GM21526 (cell line): Measurements from ENCODE around the gene RAI2.
"Not testable (repeated sequence)": the region's sequence is repeated elsewhere in the genome, so short reads cannot be mapped to it uniquely, and the experiment has no call there.

ENCODE experiments used
- ATAC-seq: cut with Tn5 transposase; IDR thresholded peaks from one replicate; pipeline ENCODE4 v1.9.1; 2021; ENCODE audit warnings: moderate library complexity; ENCODE audit not compliant: unreplicated experiment, low FRiP score

Gene RAI2

DNA sequence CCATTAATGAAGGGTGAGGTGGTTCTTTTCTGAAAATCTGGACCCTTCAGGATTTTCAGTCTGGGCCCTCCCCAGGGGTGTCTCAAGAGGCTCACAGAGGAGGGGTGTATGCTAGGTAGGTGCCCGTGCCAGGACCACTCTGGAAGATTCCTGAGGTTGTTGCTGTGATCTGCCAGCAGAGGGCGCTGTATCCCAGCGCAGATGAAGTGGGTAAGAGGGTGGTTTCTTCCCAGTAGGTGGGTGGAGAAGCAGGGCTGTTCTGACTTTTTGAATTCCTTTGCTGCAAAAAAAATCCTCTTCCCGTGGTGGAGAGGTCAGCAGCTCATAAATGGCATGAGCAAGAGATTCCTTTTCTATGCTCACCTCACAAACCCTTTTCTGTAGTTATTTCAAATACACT, 72.7 kb downstream of the RAI2 start:
- no peak for ATAC-seq

DNA sequence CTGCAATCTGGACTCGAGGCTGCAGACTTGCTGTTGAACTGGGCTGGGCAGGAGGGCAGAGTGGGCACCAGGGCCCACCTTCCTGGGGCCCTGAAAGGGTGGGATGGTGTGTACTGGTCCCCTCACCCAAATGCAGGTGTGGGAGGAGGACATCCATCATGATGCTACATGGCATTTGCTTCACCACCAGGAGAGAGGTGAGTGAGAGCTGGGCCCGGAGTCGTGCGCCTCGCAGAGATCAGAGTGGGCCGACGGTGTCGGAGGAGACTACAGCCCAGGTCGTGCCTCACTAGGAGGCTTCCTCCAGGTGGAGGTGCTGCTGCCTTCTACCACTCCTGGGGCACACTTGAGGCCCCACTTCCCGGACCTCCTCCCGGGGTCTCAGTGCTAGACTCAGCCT, 73.5 kb downstream of the RAI2 start:
- no peak for ATAC-seq

DNA sequence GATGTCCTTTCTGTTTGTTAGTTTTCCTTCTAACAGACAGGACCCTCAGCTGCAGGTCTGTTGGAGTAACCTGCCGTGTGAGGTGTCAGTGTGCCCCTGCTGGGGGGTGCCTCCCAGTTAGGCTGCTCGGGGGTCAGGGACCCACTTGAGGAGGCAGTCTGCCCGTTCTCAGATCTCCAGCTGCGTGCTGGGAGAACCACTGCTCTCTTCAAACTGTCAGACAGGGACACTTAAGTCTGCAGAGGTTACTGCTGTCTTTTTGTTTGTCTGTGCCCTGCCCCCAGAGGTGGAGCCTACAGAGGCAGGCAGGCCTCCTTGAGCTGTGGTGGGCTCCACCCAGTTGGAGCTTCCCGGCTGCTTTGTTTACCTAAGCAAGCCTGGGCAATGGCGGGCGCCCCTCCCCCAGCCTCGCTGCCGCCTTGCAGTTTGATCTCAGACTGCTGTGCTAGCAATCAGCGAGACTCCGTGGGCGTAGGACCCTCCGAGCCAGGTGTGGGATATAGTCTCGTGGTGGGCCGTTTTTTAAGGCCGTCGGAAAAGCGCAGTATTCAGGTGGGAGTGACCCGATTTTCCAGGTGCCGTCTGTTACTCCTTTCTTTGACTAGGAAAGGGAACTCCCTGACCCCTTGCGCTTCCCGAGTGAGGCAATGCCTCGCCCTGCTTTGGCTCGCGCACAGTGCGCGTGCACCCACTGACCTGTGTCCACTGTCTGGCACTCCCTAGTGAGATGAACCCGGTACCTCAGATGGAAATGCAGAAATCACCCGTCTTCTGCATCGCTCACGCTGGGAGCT, 74.3 kb downstream of the RAI2 start:
- ATAC-seq = not testable (repeated sequence)

DNA sequence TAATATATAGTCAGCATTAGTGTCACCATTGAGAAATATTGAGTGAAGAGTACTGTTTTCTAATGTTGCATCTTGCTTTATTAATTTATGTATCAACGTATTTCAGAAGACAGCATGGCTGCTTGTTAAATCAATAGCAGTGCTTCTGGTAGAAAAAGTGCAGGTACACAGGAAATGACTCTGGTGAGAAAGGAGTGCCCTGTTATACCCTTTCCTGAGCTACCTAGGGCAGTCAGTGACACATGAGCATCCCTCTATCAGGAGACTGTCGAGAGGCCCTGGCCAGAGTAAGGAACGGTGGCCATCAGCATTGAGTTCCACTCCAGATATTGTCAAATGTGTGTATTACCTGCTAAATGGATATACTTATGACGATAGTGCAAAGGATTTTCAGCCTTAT, 81.7 kb downstream of the RAI2 start:
- ATAC-seq = no peak

DNA sequence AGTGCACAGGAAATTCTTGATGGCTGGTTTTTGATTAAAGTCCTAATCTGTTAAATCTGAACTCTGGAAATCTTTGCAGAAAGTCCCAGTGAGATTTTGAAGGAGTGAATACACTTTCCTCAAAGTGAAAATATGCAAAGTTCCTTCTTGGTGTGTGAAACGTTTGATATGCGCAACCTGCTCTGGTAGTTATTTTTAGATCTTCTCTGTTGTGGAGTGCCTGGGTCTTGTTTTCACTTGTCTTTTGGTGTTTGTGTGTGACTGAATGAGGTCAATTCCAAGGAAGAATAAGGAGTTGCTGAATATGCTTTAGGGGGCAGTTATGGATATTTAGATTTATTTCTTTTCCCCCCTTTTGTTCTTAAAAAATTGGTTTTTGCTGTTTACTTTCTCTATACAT, 82.1 kb downstream of the RAI2 start:
- ATAC-seq = no peak

DNA sequence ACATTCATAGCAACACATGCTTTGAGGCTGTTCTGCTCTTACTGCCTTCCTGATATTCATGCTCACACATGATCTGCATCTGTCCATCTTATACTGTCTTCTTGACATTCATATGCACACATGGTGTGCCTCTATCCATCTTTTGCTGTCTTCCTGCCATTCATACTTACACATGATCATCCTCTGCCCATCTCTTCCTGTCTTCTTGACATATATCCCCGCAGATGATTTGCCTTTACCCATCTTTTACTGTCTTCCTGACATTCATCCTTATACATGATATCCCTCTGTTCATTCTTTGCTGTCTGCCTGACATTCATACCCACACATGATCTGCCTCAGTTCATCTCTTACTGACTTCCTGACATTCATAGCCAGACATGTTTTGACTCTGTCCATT, 87.0 kb downstream of the RAI2 start:
- ATAC-seq = no peak

DNA sequence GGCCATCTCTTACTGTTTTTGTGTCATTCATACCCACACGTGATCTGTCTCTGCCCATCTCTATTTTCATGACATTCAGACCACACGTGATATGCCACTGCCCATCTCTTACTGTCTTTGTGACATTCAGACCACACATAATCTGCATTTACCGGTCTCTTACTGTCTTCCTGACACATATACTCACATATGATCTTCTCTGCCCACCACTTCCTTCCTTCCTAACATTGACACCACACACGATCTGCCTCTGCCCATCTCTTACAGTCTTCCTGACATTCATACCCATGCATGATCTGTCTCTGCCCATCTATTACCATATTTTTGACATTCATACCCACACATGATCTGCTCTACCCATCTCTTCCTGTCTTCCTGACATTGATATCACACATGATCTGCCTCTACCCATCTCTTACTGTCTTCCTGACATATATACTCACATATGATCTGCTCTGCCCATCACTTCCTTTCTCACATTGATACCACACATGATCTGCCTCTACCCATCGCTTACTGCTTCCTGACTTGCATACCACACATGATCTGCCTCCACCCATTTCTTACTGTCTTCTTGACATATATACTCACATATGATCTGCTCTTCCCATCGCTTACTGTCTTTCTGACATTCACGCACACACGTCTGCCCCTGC, 87.7 kb downstream of the RAI2 start:
- no peak for ATAC-seq

DNA sequence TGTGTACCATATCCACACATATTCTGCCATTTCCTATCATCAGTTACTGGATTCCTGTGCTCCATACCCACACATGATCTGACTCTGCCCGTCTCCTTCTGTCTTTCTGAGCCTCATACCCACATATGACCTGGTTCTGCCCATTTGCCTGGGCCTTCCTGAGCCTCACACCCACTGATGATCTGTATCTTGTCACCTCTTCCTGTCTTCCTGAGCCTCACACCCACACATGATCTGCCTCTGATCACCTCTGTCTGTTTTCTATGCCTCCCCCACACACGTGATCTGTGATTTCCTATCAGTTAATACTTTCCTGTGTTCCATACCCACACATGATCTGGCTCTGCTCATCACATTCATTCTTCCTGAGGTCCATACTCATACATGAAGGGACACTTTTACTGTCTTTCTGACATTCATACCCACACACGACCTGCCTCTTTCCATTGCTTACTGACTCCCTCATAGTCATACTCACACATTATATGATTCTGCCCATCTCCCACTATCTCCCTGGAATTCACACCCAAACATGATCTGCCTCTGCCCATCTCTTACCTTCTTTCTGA, 91.3 kb downstream of the RAI2 start:
- ATAC-seq = no peak

DNA sequence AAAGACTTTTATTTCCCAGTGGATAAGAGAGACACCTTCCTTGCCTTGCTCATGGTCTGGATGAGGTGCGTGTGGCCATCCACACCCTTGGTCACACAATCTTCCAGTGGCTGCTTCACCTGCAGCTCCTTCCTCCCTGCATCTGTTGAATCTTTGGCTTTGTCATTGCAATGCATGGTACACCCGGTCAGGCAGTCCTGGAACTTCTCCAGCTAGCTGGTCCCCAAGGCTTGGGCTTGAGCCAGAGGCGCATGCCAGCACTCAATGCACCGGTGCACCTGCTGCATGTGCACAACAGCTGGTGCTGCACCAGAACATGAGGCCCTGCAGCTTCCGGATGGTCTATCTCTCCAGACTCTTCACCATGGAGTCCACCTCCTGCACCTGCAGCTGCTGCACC, 92.1 kb downstream of the RAI2 start:
- ATAC-seq = no peak

DNA sequence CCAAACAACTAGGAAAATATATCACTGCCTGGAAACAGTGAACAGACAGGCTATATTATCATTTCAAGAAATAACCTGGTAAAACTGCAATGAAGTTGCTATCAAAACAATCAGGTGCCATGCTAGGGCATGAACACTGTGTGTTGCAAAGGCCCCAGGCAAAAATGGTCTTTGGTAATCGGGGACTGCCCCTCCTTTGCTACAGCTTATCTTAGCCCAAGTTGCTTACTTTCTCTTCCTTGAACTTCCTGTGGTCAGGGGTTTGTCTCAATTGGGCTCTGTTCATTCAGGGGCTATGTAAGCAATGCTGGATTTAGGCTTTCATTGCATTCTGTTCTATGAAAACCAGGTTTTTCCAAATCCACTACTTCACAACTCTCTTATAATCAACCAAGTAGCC, 93.4 kb downstream of the RAI2 start:
- no peak for ATAC-seq

DNA sequence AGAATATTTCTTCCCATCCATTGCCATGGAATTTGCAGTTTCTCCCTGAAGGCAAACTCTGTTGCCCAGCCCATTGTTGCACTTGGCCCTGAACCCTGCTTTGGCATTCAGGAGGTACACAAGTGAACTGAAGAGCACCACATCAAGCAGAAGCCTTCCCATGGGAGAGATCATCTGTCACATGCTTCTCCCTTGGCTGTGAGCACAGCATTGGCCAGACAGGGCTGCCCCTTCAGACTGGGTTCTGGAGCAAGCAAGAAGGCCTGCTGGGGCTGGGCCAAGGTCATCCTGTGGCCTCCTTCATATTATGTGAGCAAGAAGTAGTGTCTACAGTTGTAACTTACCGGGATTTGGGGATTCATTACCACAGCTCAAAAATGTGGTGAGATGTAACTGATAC, 101.1 kb downstream of the RAI2 start:
- no peak for ATAC-seq

DNA sequence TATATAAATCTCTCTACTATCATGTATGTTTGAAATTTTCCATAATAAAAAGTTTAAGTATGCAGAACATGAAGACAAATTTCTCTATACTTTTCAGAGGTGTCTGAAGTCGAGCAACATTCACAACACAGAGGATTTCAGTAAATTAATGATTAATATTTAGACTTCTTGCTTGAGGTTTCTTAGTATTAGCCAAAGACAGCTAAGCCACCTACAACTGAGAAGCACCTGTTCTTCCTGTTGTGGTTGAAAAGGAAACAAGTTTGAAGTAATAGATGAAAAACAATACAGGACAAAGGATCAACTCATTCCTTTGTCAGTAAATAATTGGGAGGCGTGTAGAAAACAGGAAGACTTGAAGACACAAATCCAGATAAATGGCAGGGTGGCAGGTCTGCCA, 102.7 kb downstream of the RAI2 start:
- ATAC-seq = peak; percentile 71

DNA sequence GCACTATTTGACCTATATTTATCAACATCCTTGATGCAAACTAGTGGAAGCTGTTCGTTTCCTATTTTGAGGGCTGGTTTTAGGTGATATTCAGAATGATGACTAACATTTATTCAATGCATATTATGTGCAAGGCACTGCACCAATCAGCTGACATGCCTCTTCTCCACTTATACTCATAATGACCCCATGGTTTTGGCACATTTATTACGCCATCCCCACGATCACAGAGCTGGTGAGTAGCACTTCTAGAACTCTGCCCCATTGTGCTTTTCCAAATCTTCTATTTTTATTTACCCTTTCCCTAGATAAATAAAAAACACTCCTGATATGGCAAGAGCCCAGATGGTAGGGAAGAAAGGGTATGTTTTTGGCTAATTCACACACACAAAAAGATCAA, 110.7 kb downstream of the RAI2 start:
- no peak for ATAC-seq
